Heart left ventricle (tissue), 16 donors: ENCODE measurements around the gene DCST1. TPM values are rescaled to one million over a fixed set of nuclear protein-coding genes. Genes with fewer than 3 reads are reported as not detected.

Experiments used
- ATAC-seq, 4 donors: fragments of 200-7000 bp; cut with Tn5 transposase; one replicate each; pipeline ENCODE4 v1.9.1; 2020 to 2022; ENCODE audit warnings: moderate library complexity in 4 of 4, mild to moderate bottlenecking in 3 of 4, moderate number of reproducible peaks in 1 of 4
- DNase-seq, 5 donors: peaks; one replicate each; pipeline ENCODE4 v3.0.0-alpha.2; 2020
- H3K27ac ChIP-seq, 12 donors: fragments of 200-600 bp; sonication (generic) in 4 of 12; one replicate each; pipeline versions ENCODE4 v1.5.0 to v1.8.0; 2016 to 2022; ENCODE audit warnings: mild to moderate bottlenecking in 2 of 12
- H3K27me3 ChIP-seq, 9 donors: fragments of 200-600 bp; sonication (generic) in 2 of 9; one replicate each; pipeline versions ENCODE4 v1.5.1 to v1.8.0; 2016 to 2022; ENCODE audit warnings: mild to moderate bottlenecking in 3 of 9
- H3K36me3 ChIP-seq, 9 donors: fragments of 200-600 bp; sonication (generic) in 2 of 9; one replicate each; pipeline versions ENCODE4 v1.5.0 to v1.8.0; 2018 to 2022; ENCODE audit warnings: mild to moderate bottlenecking in 2 of 9
- H3K4me1 ChIP-seq, 12 donors: fragments of 200-600 bp; sonication (generic) in 4 of 12; one replicate each; pipeline versions ENCODE4 v1.5.0 to v1.8.0; 2016 to 2022; ENCODE audit warnings: mild to moderate bottlenecking in 3 of 12
- H3K4me3 ChIP-seq, 12 donors: fragments of 200-600 bp; sonication (generic) in 4 of 12; one replicate each; pipeline versions ENCODE4 v1.5.0 to v1.8.0; 2017 to 2022; ENCODE audit warnings: mild to moderate bottlenecking in 9 of 12, moderate library complexity in 4 of 12
- H3K9me3 ChIP-seq, 12 donors: fragments of 200-600 bp; sonication (generic) in 4 of 12; one replicate each; pipeline versions ENCODE4 v1.5.0 to v1.8.0; 2016 to 2022; ENCODE audit warnings: mild to moderate bottlenecking in 1 of 12
- CTCF ChIP-seq, 12 donors: fragments of 200-600 bp; sonication (generic) in 4 of 12; IDR thresholded peaks; one replicate each; pipeline versions ENCODE4 v1.5.0 to v1.8.0; 2018 to 2022; ENCODE audit warnings: antibody characterized with exemption in 12 of 12, mild to moderate bottlenecking in 5 of 12
- POLR2A ChIP-seq, 2 donors: fragments of 450-650 bp; IDR thresholded peaks; one replicate each; pipeline ENCODE4 v1.6.1; 2017; ENCODE audit warnings: antibody characterized with exemption in 2 of 2, mild to moderate bottlenecking in 2 of 2, moderate library complexity in 2 of 2
- WGBS, 4 donors: extraction: QIAGEN DNeasy Blood & Tissue Kit in 2 of 4; methylation state at CpG; one replicate each; pipeline versions ENCODE4 v1.1.5 to v1.1.7; 2013 to 2018; 5-methylcytosine and 5-hydroxymethylcytosine counted together
- intact Hi-C, 10 donors: fragments of 100-400 bp; cut with DNase I; formaldehyde crosslinking; loops; one replicate each; pipeline versions ENCODE4 v1.11.1 to v1.14.2; 2022
- polyA plus RNA-seq, 2 donors: library from polyadenylated mRNA; stranded (reverse); fragments of 200-250 nt; gene quantifications; one replicate each; pipeline ENCODE4 v1.2.3, GENCODE V29; 2013
- total RNA-seq, 9 donors: library from RNA; depleted of rRNA in 2 of 9; stranded (reverse); fragments of >200 nt in 2 of 9; fragmentation: NEBNext Ultra II Directional in 3 of 9; extraction: Animal tissue kit (Norgen Biotek cat#: 25700) in 3 of 9; gene quantifications; one replicate each; pipeline versions ENCODE4 v1.1.0 to v1.2.4, GENCODE V29; 2016 to 2023
- donor health status: ischemic (EF 13 %, LVEDD 7.1; RV severe dilation, severe dysfunction).
- donor health status: healthy with polysubstance abuse.
- donor health status: DM: no; HTN: yes; CAD: no.
- donor health status: DM: no; HTN: no; CAD: no.
- donor health status: ischemic (EF 25% LVEDD 6.9; RV normal size, moderate dysfunction).
- donor health status: ischemic (EF 25% LVEDD 5.7; RV mildly dilated, moderate dysfunction).
- donor health status: healthy.
- donor health status: DM: yes; HTN: yes; CAD: no.
- donor health status: ischemic (EF 35%, LVEDD 5.7; RV mildly dilated, moderate dysfunction).
- donor health status: nonischemic (EF 11% LVEDD 7.7; RV severe dilation, severe dysfunction).
- donor health status: DM: yes; HTN: yes; CAD: no.
- donor health status: PGD.
- donor health status: ischemic (EF 29% LVEDD 5.4; RV normal size, mild dysfunction).
- donor health status: nonischemic (EF 23%, LVEDD 6.1; RV moderate dilation, normal function).

The DCST1 gene
- total and polyA plus RNA-seq, 11 donors, result not detected

DNA sequence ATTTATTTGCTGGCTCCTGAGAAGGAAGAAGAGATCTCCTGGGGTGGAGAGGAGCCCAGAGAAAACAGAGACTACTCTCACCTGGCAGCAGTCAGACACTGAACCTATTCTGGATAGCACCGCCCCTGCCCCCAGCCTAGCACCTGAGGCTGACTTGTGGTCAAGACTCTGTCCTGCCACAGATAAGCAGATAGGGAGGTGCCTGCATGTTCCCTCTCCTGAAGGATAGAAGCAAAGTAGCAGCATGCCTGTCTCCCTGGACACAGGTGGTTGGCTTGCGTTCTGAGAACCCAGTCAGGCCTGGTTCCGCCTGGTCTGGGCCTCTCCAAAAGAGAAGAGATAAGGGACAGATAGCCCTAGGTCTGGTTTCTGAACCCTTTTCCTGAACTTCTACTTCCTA lies 43.7 kb downstream of the DCST1 start:
- Histone ChIP-seq H3K9me3 (no peaks in the 10 kb centered on the region), H3K4me3 (no peak overlapping the region), H3K36me3 (no peaks in the 10 kb centered on the region), H3K4me1 (peaks cover 13 to 43% (median 36%) of the 10 kb centered on the region in 12 donors), H3K27me3 (peaks cover 20 to 40% (median 28%) of the 10 kb centered on the region in 9 donors), H3K27ac (no peak overlapping the region)
- TF ChIP-seq POLR2A (IDR thresholded peaks at IDR 0.05) (no peak), CTCF (IDR thresholded peaks at IDR 0.05) (no peak)
- no peak for DNase-seq
- ATAC-seq, result no peak
- intact Hi-C loops, result no loop called here
- WGBS, 4 donors, result 82 to 97% (median 90%) methylated on average over 3 of the region's 3 CpGs

- H3K36me3 ChIP-seq, result no peaks in the 10 kb centered on the region
- H3K4me3 ChIP-seq, result peak overlapping the region in 3 of 12 donors; percentile 38 to 51 (median 45)
- H3K27ac ChIP-seq, result no peak overlapping the region
- TF ChIP-seq CTCF (IDR thresholded peaks at IDR 0.05) (no peak), POLR2A (IDR thresholded peaks at IDR 0.05) (no peak)
- H3K4me1 ChIP-seq, result peaks cover 13 to 48% (median 41%) of the 10 kb centered on the region in 12 donors
- no peaks in the 10 kb centered on the region for H3K9me3 ChIP-seq
- WGBS, 4 donors, result 57 to 69% (median 64%) methylated on average over 4 of the region's 4 CpGs
- no peak for DNase-seq
- H3K27me3 ChIP-seq, result peaks cover 25 to 45% (median 34%) of the 10 kb centered on the region in 9 donors
- ATAC-seq, result no peak
- intact Hi-C loops, result no loop called here
Measured at GRCh38 chr1:155077758-155078445, 44.3 kb downstream of the DCST1 start.

GRCh38 chr1:155078469-155079209 lies 45.0 kb downstream of the DCST1 start, which contains the start of gene EFNA3:
Gene EFNA3, plus strand, starts transcription at chr1:155078837. Its CDS starts 105 bp downstream, at chr1:155078942.
- Histone ChIP-seq H3K4me3 (peak within 1 kb of the TSS; percentile 12 to 60 (median 50)), H3K9me3 (no peaks in the 10 kb centered on the region), H3K36me3 (no peaks in the 10 kb centered on the region), H3K4me1 (peaks cover 13 to 52% (median 42%) of the 10 kb centered on the region in 12 donors), H3K27ac (no peak within 1 kb of the TSS), H3K27me3 (peaks cover 33 to 53% (median 41%) of the 10 kb centered on the region in 9 donors)
- ATAC-seq (peak; percentile 41 to 87 (median 82)), DNase-seq (peak; percentile 73 to 89 (median 78))
- peak in 1 of 2 donors; percentile 20 for TF ChIP-seq POLR2A (IDR thresholded peaks at IDR 0.05)
- TF ChIP-seq CTCF (IDR thresholded peaks at IDR 0.05), result no peak
- intact Hi-C loops, result no loop called here
- 1 to 3% (median 2%) methylated on average over 35 to 59 of the region's 59 CpGs for WGBS, 4 donors

GRCh38 chr1:155079210-155079486 lies 45.5 kb downstream of the DCST1 start:
- Histone ChIP-seq H3K36me3 (no peaks in the 10 kb centered on the region), H3K4me3 (peak overlapping the region; percentile 12 to 60 (median 50)), H3K27me3 (peaks cover 38 to 58% (median 46%) of the 10 kb centered on the region in 9 donors), H3K9me3 (no peaks in the 10 kb centered on the region), H3K4me1 (peaks cover 13 to 57% (median 43%) of the 10 kb centered on the region in 12 donors), H3K27ac (no peak overlapping the region)
- TF ChIP-seq POLR2A (IDR thresholded peaks at IDR 0.05) (no peak), CTCF (IDR thresholded peaks at IDR 0.05) (no peak)
- 2 to 8% (median 3%) methylated on average over 9 to 10 of the region's 10 CpGs for WGBS, 4 donors
- intact Hi-C loops, result no loop called here
- no peak for ATAC-seq
- DNase-seq, result no peak
